Measurements from ENCODE around the gene SIM2. TPM values are rescaled to one million over a fixed set of nuclear protein-coding genes. Genes with fewer than 3 reads are reported as not detected.

Gene SIM2
- polyA plus RNA-seq, 1 experiment = not detected

DNA sequence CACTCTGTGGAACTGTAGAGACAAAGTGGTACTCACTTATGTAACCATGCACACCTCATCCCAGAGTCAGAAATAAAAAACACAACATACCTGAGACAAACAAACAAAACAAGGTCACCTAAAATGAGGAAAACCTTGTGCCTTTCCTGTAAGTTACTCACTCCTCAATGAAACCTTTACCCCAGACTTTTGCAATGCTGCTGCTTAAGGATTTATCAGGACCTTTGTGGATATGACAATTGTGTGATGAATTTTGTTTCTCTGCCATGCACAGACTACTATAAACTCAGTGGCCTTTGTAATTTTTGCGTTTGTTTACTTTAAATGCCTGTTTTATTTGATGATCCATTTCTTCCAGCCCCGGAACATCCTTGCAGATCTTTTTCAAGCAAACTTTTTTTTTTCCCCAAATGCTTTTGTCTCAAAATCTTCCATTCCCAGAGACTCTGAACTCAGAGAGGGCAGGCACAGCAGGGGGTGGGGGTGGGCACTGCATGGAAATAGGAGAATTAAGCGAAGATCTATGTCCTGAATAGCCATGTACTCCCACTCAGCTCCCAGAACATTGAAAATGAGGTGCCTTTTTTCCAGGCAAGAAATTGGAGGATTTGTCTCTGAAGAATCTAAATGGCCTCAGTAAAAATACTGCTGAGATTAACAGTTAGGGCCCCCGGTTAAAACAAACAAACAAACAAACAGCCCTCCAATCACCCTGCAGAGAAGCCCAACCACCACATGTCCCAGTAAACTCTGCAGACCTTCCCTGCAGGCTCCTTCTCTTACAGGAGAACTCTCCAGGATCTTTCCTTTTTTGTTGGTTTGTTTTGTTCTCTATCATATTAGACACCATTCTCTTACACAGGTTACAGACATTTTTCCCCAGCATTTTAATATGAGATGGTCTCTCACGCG is 22.6 kb upstream of the SIM2 start:
- CTCF ChIA-PET = no interaction called here
- TF ChIP-seq, protein P1, sequence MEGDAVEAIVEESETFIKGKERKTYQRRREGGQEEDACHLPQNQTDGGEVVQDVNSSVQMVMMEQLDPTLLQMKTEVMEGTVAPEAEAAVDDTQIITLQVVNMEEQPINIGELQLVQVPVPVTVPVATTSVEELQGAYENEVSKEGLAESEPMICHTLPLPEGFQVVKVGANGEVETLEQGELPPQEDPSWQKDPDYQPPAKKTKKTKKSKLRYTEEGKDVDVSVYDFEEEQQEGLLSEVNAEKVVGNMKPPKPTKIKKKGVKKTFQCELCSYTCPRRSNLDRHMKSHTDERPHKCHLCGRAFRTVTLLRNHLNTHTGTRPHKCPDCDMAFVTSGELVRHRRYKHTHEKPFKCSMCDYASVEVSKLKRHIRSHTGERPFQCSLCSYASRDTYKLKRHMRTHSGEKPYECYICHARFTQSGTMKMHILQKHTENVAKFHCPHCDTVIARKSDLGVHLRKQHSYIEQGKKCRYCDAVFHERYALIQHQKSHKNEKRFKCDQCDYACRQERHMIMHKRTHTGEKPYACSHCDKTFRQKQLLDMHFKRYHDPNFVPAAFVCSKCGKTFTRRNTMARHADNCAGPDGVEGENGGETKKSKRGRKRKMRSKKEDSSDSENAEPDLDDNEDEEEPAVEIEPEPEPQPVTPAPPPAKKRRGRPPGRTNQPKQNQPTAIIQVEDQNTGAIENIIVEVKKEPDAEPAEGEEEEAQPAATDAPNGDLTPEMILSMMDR (IDR thresholded peaks at IDR 0.05; ENCODE audit: insufficient read depth, low read depth, low read length) = no peak

DNA sequence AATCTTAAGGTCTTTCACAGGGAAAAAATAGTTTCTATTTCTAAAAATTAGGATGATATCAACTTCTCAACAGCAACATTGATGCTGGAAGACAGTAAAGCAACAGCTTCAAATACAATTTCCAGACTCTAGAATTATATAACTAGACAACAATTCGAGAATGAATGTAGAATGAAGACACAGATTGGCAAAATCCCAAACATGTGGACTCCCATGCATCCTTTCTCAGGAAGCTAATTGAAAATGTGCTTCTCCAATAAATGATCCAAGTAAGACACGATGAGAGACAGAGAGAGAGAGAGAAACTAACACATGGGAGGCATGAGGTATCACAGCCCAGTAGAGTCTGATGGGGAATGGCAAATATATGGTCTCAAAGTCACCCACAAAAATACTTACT is 21.5 kb upstream of the SIM2 start:
- TF ChIP-seq, protein P1 (IDR thresholded peaks at IDR 0.05; ENCODE audit: insufficient read depth, low read depth, low read length) = no peak
- no peak overlapping the region for H3K4me3 ChIP-seq (ENCODE audit: low read depth, low read length)
- peaks cover 7% of the 10 kb centered on the region for H3K27me3 ChIP-seq (ENCODE audit: control insufficient read depth, insufficient read depth, low read length)
- POLR2A ChIA-PET = no interaction called here
- CTCF ChIA-PET = no interaction called here
- no peak for DNase-seq (ENCODE audit: low read depth)
- no peaks in the 10 kb centered on the region for H3K36me3 ChIP-seq (ENCODE audit: control insufficient read depth, insufficient read depth, low read length)

More for the DNA sequence above, 22.6 kb upstream of the SIM2 start:
- POLR2A ChIA-PET = no interaction called here
- Histone ChIP-seq H3K4me3 (ENCODE audit: low read depth, low read length) (no peak overlapping the region), H3K36me3 (ENCODE audit: control insufficient read depth, insufficient read depth, low read length) (no peaks in the 10 kb centered on the region), H3K27me3 (ENCODE audit: control insufficient read depth, insufficient read depth, low read length) (peaks cover 10% of the 10 kb centered on the region)
- DNase-seq (ENCODE audit: low read depth) = no peak

DNA sequence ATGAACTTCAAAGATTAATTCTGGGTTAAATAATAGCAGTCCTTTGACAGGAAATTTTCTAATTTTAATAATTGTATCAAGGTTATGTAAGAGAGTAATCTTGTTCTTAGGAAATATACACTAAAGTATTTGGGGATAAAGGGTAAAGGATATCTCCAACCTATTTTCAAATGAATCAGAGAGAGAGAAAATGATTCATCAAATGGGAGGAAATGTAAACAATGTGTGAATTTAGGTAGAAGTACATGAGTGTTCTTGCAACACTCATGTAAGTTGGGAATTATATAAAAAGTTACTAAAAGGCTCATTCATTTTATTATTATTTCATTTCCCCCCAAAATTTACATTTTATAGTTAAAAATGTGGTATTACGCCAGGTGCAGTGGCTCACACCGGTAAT is 20.4 kb upstream of the SIM2 start:
- ChIA-PET POLR2A (no interaction called here), CTCF (no interaction called here)
- no peak for DNase-seq (ENCODE audit: low read depth)
- Histone ChIP-seq H3K4me3 (ENCODE audit: low read depth, low read length) (no peak overlapping the region), H3K27me3 (ENCODE audit: control insufficient read depth, insufficient read depth, low read length) (peaks cover 11% of the 10 kb centered on the region), H3K36me3 (ENCODE audit: control insufficient read depth, insufficient read depth, low read length) (no peaks in the 10 kb centered on the region)
- TF ChIP-seq, protein P1 (IDR thresholded peaks at IDR 0.05; ENCODE audit: insufficient read depth, low read depth, low read length) = no peak

DNA sequence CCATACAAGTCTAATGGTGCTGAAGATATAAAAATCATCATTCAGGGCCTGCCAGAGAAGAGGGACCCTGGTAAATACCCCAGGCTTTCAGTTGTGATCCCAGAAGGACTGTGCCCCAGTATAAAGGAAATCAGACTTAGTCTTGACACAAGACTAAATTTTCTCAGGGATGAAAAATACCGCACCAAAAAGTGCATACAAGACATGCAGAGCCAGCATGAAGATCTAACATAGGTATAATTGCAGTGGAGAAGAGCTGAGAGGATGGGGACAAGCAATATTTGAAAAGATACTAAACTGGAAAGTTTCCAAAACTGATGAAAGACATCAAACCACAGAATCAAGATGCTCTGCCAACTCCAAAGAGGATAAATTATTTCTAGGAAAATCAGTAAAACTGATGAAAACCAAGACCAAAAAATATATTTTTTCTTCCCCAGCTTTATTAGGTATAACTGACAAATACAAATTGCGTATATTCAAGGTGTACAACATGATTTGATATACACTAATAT is 17.7 kb upstream of the SIM2 start:
- TF ChIP-seq, protein P1 (IDR thresholded peaks at IDR 0.05; ENCODE audit: insufficient read depth, low read depth, low read length) = no peak
- POLR2A ChIA-PET = no interaction called here
- H3K27me3 ChIP-seq (ENCODE audit: control insufficient read depth, insufficient read depth, low read length) = peaks cover 8% of the 10 kb centered on the region
- CTCF ChIA-PET = interaction anchor here (1.4 kb wide), 1 partner anchor 50 kb away, joined by 5 read pairs; no protein-coding TSS in a partner anchor
- H3K4me3 ChIP-seq (ENCODE audit: low read depth, low read length) = no peak overlapping the region
- DNase-seq (ENCODE audit: low read depth) = no peak
- no peaks in the 10 kb centered on the region for H3K36me3 ChIP-seq (ENCODE audit: control insufficient read depth, insufficient read depth, low read length)

DNA sequence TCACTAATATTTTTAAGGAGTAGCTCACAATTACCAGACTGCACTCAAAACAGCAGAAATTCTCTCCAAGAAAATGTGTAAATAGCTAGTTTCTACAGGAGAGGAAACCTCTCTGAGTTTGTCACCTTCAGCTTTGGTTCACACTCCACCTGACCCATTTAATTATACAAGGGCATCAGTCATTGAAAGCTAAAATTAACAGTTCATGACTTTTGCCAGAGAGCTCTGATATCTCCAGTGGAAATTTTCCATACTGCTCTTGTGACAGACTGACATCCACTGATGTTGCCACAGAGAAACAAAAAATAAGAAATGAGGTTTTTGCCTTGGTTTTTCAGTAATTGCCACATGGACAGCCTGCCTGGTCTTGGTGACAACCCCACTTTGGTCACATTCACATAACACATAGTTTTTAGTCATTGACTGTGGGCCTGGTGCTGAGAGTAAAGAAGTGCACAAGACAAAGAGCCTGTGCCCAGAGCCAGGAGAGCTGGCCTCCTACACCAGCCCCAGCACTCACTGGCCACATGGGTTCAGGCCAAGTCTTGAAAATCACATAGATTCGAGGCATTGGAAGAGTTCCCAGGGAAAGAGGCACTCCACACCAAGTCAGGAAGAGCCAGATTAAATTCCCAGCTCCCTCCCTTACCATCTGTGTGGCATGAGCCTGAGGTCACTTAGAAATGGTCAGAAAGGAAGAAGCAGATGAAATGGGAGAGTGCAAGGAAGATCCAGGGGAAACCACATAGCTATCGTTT is 13.8 kb upstream of the SIM2 start:
- ChIA-PET CTCF (interaction anchor here (1.7 kb wide), 1 partner anchor 15 kb away, joined by 4 read pairs; no protein-coding TSS in a partner anchor), POLR2A (no interaction called here)
- TF ChIP-seq, protein P1 (IDR thresholded peaks at IDR 0.05; ENCODE audit: insufficient read depth, low read depth, low read length) = no peak
- H3K36me3 ChIP-seq (ENCODE audit: control insufficient read depth, insufficient read depth, low read length) = no peaks in the 10 kb centered on the region
- no peak for DNase-seq (ENCODE audit: low read depth)
- no peak overlapping the region for H3K4me3 ChIP-seq (ENCODE audit: low read depth, low read length)
- peaks cover 22% of the 10 kb centered on the region for H3K27me3 ChIP-seq (ENCODE audit: control insufficient read depth, insufficient read depth, low read length)
